ES-I3 (cell line): ENCODE results near the gene GPR143.
A peak's percentile ranks its signal among the peaks of the same experiment; 100 is the strongest.
"Not testable (repeated sequence)": the region's sequence is repeated elsewhere in the genome, so short reads cannot be mapped to it uniquely, and the experiment has no call there.

Experiments used
- H3K36me3 ChIP-seq: 2 replicates; pipeline ENCODE4 v1.6.1; 2013; ENCODE audit warnings: mild to moderate bottlenecking, low read length, control low read depth, moderate library complexity; ENCODE audit not compliant: insufficient read depth
- H3K4me1 ChIP-seq: 2 replicates; pipeline ENCODE4 v1.6.1; 2013; ENCODE audit warnings: mild to moderate bottlenecking, control low read depth, low read length; ENCODE audit not compliant: insufficient read depth
- H3K9ac ChIP-seq: 2 replicates; pipeline ENCODE4 v1.6.1; 2013; ENCODE audit warnings: low read depth, mild to moderate bottlenecking, low read length, moderate library complexity
- H3K9me3 ChIP-seq: 2 replicates; pipeline ENCODE4 v1.6.1; 2013; ENCODE audit warnings: mild to moderate bottlenecking, low read length, moderate library complexity; ENCODE audit not compliant: control insufficient read depth, insufficient read depth

The GPR143 gene

GRCh38 chrX:9785944-9786797 lies 20.5 kb upstream of the GPR143 start, which contains the start of gene SHROOM2:
SHROOM2 (plus strand) TSS chrX:9786429; CDS start chrX:9786546, 117 bp downstream.
- Histone ChIP-seq H3K36me3 (no peaks in the 10 kb centered on the region), H3K4me1 (peaks cover 18% of the 10 kb centered on the region), H3K9me3 (no peaks in the 10 kb centered on the region), H3K9ac (peak within 1 kb of the TSS; percentile 61)

- Histone ChIP-seq H3K9me3 (no peaks in the 10 kb centered on the region), H3K9ac (peak overlapping the region; percentile 56)
These were observed 19.8 kb upstream of the GPR143 start for GRCh38 chrX:9785254-9785943.

DNA sequence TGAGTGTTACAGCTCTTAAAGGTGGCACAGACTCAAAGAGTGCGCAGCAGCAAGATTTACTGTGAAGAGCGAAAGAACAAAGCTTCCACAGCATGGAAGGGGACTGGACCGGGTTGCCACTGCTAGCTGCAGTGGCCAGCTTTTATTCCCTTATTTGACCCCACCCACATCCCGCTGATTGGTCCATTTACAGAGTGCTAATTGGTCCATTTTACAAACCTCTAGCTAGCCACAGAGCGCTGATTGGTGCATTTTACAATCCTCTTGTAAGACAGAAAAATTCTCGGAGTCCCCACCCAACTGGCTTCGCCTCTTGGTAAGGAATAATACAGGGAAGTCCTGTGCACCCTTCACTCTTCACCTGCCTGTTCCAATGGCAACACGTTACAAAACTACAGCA lies 18.7 kb upstream of the GPR143 start:
- H3K36me3 ChIP-seq = no peaks in the 10 kb centered on the region
- no peak overlapping the region for H3K9ac ChIP-seq
- H3K4me1 ChIP-seq = peaks cover 3% of the 10 kb centered on the region; the same call in 1 of the 2 replicates
- H3K9me3 ChIP-seq = no peaks in the 10 kb centered on the region

More at GRCh38 chrX:9785254-9785943, 19.8 kb upstream of the GPR143 start:
- H3K36me3 ChIP-seq = no peaks in the 10 kb centered on the region
- H3K4me1 ChIP-seq = peaks cover 11% of the 10 kb centered on the region

DNA sequence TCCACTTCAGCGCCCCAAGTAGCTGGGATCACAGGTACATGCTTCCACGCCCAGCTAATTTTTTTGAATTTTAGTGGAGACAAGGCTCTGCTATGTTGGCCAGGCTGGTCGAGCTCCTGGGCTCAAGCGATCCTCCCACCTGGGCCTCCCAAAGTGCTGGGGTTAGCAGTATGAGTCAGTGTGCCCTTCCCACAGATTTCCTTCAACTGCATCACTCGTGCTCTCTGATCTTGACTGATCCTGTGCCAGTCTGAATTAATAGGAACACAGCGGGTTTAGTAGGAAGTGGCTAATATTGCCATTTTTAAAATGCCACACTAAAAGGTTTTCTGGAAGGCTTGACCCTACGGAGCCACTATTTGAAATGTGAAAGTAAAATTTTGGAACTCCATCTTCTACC lies 16.3 kb upstream of the GPR143 start:
- Histone ChIP-seq H3K36me3 (no peaks in the 10 kb centered on the region), H3K4me1 (no peaks in the 10 kb centered on the region), H3K9ac (no peak overlapping the region), H3K9me3 (no peaks in the 10 kb centered on the region)

GRCh38 chrX:9775930-9776329 lies 10.3 kb upstream of the GPR143 start:
- Histone ChIP-seq H3K36me3 (peaks cover 3% of the 10 kb centered on the region; the same call in 1 of the 2 replicates), H3K9ac (no peak overlapping the region), H3K9me3 (no peaks in the 10 kb centered on the region), H3K4me1 (no peaks in the 10 kb centered on the region)

- Histone ChIP-seq H3K4me1 (no peaks in the 10 kb centered on the region), H3K36me3 (peaks cover 3% of the 10 kb centered on the region; the same call in 1 of the 2 replicates), H3K9me3 (no peaks in the 10 kb centered on the region), H3K9ac (no peak overlapping the region)
These were observed 7.3 kb upstream of the GPR143 start for GRCh38 chrX:9772943-9773342.

GRCh38 chrX:9770319-9770718 lies 4.7 kb upstream of the GPR143 start:
- Histone ChIP-seq H3K9ac (no peak overlapping the region), H3K9me3 (no peaks in the 10 kb centered on the region), H3K4me1 (no peaks in the 10 kb centered on the region), H3K36me3 (peaks cover 3% of the 10 kb centered on the region; the same call in 1 of the 2 replicates)

DNA sequence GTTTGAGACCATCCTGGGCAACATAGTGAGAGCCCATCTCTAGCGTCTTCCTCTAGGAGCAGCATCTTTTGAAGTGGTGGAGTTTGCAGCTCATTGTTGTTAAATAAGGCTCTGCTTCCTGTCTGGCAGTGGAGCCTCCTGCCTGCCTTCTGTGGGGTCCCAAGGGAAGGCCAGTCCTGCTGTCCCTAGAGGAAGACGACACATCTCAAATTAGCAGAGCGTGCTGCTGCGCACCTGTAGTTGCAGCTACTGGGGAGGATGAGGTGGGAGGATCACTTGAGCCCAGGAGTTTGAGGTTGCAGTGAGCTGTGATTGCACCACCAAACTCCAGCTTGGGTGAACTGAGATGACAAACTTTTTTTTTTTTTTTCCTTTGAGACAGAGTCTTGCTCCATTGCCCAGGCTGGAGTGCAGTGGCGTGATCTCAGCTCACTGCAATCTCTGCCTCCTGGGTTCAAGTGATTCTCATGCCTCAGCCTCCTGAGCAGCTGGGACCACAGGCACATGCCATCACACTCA lies 2.7 kb upstream of the GPR143 start:
- not testable (repeated sequence) for H3K9ac ChIP-seq, H3K36me3 ChIP-seq, H3K4me1 ChIP-seq, H3K9me3 ChIP-seq

GRCh38 chrX:9767375-9767774 lies 1.7 kb upstream of the GPR143 start:
- Histone ChIP-seq H3K9ac (no peak overlapping the region), H3K9me3 (no peaks in the 10 kb centered on the region), H3K4me1 (no peaks in the 10 kb centered on the region), H3K36me3 (peaks cover 3% of the 10 kb centered on the region; the same call in 1 of the 2 replicates)

GRCh38 chrX:9765072-9765736 lies 443 bp downstream of the GPR143 start:
- peak overlapping the region; percentile 62 for H3K9ac ChIP-seq
- no peaks in the 10 kb centered on the region for H3K4me1 ChIP-seq
- H3K9me3 ChIP-seq = no peaks in the 10 kb centered on the region
- H3K36me3 ChIP-seq = no peaks in the 10 kb centered on the region

DNA sequence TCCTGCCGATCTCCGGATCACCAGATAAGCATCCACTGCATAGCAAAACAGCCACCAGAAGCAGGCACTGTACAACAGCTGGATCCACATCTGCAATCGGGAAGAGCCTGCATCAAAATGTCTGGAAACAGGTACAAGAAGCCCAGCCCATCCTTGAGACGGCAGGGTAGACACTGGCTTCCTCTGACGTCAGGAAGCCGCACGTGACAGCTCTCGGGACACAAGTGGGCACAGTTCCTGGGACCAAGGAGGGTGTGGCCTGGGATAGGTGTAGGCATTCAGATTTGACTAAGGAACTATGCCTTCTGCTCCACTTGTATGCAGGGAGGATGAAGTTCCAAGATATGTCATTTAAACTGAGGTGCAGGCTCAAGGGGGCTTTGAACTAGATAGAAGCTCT lies 6.3 kb downstream of the GPR143 start:
- no peak overlapping the region for H3K9ac ChIP-seq
- no peaks in the 10 kb centered on the region for H3K36me3 ChIP-seq

DNA sequence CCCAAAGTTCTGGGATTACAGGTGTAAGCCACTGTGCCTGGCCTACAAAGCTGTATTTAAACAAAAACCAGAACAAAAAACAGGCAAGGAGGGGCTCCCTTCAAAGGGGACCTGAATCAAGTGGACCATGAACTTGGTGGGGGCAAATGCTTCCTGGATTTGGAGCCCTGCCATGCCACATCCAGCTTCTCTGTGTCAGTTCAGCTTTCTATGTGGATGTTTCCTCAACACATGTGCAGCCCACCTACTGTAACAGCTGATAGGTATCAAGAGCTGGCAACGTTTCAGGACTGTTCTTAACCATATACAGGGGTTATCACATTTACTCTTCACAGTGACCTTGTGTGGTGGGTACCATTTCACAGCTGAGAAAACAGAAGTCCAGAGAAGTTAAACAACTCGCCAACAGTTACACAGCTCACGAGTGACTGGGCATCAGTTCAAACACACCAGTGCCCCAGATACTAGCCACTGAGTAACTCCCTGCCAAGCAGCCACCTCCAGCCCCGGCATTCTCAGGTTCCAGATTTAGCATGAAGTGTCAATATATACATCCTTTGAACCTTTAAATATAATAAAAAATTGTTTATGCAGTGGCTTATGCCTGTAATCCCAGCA lies 7.5 kb downstream of the GPR143 start:
- no peaks in the 10 kb centered on the region for H3K4me1 ChIP-seq
- H3K9me3 ChIP-seq = no peaks in the 10 kb centered on the region
- H3K36me3 ChIP-seq = no peaks in the 10 kb centered on the region
- H3K9ac ChIP-seq = no peak overlapping the region

More for the DNA sequence above, 6.3 kb downstream of the GPR143 start:
- no peaks in the 10 kb centered on the region for H3K9me3 ChIP-seq
- H3K4me1 ChIP-seq = no peaks in the 10 kb centered on the region

DNA sequence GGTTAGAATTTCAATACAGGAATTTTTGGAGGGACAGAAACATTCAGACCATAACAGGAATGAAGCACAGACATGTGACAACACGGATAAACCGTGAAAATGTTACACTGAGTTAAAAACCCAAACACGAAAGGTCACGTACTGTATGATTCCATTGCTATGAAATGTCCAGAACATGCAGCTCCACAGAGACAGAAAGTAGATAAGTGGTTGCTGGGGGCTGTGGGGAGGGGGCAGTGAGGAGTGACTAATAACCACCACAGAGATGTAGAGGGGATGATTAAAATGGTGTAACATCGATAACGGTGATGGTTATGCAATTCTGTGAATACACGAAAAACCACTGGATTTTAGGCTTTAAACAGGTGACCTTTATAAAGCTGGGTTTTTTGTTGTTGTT lies 8.3 kb downstream of the GPR143 start:
- H3K9me3 ChIP-seq = no peaks in the 10 kb centered on the region
- no peaks in the 10 kb centered on the region for H3K36me3 ChIP-seq
- no peaks in the 10 kb centered on the region for H3K4me1 ChIP-seq
- H3K9ac ChIP-seq = no peak overlapping the region

DNA sequence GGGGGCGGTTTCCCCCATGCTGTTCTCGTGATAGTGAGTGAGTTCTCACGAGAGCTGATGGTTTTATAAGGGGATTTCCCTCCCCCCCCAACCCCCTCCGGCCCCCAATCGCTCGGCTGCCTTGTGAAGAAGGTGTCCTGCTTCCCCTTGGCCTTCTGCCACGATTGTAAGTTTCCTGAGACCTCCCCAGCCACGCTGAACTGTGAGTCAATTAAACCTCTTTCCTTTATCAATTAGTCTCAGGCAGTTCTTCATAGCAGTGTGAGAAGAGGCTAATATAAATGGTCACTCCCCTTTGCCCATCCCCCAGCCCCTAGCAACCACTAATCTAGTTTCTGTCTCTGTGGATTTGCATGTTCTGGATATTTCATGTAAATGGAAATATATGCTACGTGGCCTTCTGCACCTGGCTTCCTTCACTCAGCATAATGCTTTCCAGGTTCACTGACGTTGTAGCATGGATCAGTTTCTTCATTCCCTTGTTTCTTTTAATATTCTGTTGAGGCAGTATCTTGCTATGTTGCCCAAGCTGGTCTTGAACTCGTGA lies 16.4 kb downstream of the GPR143 start:
- no peak overlapping the region for H3K9ac ChIP-seq
- H3K36me3 ChIP-seq = no peaks in the 10 kb centered on the region
- H3K4me1 ChIP-seq = peaks cover 6% of the 10 kb centered on the region; the same call in 1 of the 2 replicates
- no peaks in the 10 kb centered on the region for H3K9me3 ChIP-seq
